Panc1 (cell line): Measurements from ENCODE around the gene LCE1F.

Experiments
- CTCF ChIP-seq: fragments of 450-650 bp; IDR thresholded peaks from 2 replicates; pipeline ENCODE4 v1.5.1; 2017; ENCODE audit warnings: mild to moderate bottlenecking
- POLR2AphosphoS5 ChIP-seq: IDR thresholded peaks from 2 replicates; pipeline ENCODE4 v1.6.1; 2012; ENCODE audit warnings: mild to moderate bottlenecking, low read depth, low read length, moderate library complexity

- no peak for TF ChIP-seq CTCF
- no peak for TF ChIP-seq POLR2AphosphoS5
These were observed 27.1 kb upstream of the LCE1F start for GRCh38 chr1:152747831-152748230.
